Testis (tissue), 3 donors: ENCODE measurements around the gene SOS2. TPM values are rescaled to one million over a fixed set of nuclear protein-coding genes. Genes with fewer than 3 reads are reported as not detected.

ENCODE experiments used
- DNase-seq: peaks from one replicate; pipeline ENCODE4 v3.0.0-alpha.2; 2019
- H3K27ac ChIP-seq, 2 donors: fragments of 200-600 bp; sonication (generic); one replicate each; pipeline ENCODE4 v1.5.1; 2019
- H3K27me3 ChIP-seq: fragments of 200-600 bp; sonication (generic); one replicate; pipeline ENCODE4 v1.5.1; 2019
- H3K36me3 ChIP-seq: fragments of 200-600 bp; sonication (generic); one replicate; pipeline ENCODE4 v1.5.1; 2017; ENCODE audit warnings: low read depth; ENCODE audit errors: missing control alignments
- H3K4me1 ChIP-seq: fragments of 200-600 bp; sonication (generic); one replicate; pipeline ENCODE4 v1.5.1; 2019
- H3K4me3 ChIP-seq, 2 donors: fragments of 200-600 bp; sonication (generic); one replicate each; pipeline ENCODE4 v1.5.1; 2017 to 2019
- H3K9me3 ChIP-seq: fragments of 200-600 bp; sonication (generic); one replicate; pipeline ENCODE4 v1.5.1; 2017
- CTCF ChIP-seq, 3 experiments: fragments of 450-650 bp in 2 of 3; fragments of 200-600 bp in 1 of 3; sonication (generic) in 1 of 3; IDR thresholded peaks; one replicate each; pipeline ENCODE4 v1.5.1; 2016 to 2019; ENCODE audit warnings: antibody characterized with exemption in 3 of 3, mild to moderate bottlenecking in 2 of 3, moderate library complexity in 1 of 3
- POLR2A ChIP-seq: fragments of 450-650 bp; IDR thresholded peaks from one replicate; pipeline ENCODE4 v1.6.1; 2017; ENCODE audit warnings: antibody characterized with exemption, mild to moderate bottlenecking, moderate library complexity
- WGBS, 2 donors: methylation state at CpG; one replicate each; pipeline ENCODE4 v1.1.5; 2018; 5-methylcytosine and 5-hydroxymethylcytosine counted together
- intact Hi-C: fragments of 100-400 bp; cut with DNase I; formaldehyde crosslinking; loops from one replicate; pipeline ENCODE4 v1.15.1; 2023; ENCODE audit warnings: low total_unique reads
- polyA plus RNA-seq: library from polyadenylated mRNA; stranded (reverse); fragments of 350-450 nt; fragmentation: Illumina TruSeq; extraction: RNeasy Lipid Tissue Mini Kit (QIAGEN cat#74804); gene quantifications from one replicate; pipeline ENCODE4 v1.2.3, GENCODE V29; 2014; ENCODE audit warnings: low read depth, low replicate concordance; ENCODE audit not compliant: insufficient read depth
- total RNA-seq, 2 donors: library from RNA; depleted of rRNA; stranded (reverse); fragments of >200 nt; gene quantifications; one replicate each; pipeline ENCODE4 v1.2.3, GENCODE V29; 2016

SOS2 gene
- total and polyA plus RNA-seq, 3 donors from 2014 or later = 48.6 to 59.7 (median 56.6) TPM

GRCh38 chr14:50230701-50231474, 490 bp downstream of the SOS2 start:
- H3K27me3 ChIP-seq = no peaks in the 10 kb centered on the region
- peak overlapping the region; percentile 83 to 85 for H3K4me3 ChIP-seq
- DNase-seq = peak; percentile 71
- H3K27ac ChIP-seq = peak overlapping the region; percentile 96 to 98
- no peaks in the 10 kb centered on the region for H3K36me3 ChIP-seq
- H3K4me1 ChIP-seq = peaks cover 14% of the 10 kb centered on the region
- intact Hi-C loops = no loop called here
- no peaks in the 10 kb centered on the region for H3K9me3 ChIP-seq
- no peak for TF ChIP-seq POLR2A
- TF ChIP-seq CTCF (IDR thresholded peaks at IDR 0.05) = no peak
- WGBS, 2 donors = 0% methylated on average over 10 to 34 of the region's 64 CpGs

- H3K27ac ChIP-seq = peak overlapping the region; percentile 96 to 98
- peak overlapping the region; percentile 83 to 85 for H3K4me3 ChIP-seq
- peaks cover 14% of the 10 kb centered on the region for H3K4me1 ChIP-seq
- no peaks in the 10 kb centered on the region for H3K27me3 ChIP-seq
- intact Hi-C loops = no loop called here
- no peak for DNase-seq
- H3K36me3 ChIP-seq = no peaks in the 10 kb centered on the region
- WGBS, 2 donors = 5 to 9% methylated on average over 6 of the region's 6 CpGs
- TF ChIP-seq POLR2A = no peak
- TF ChIP-seq CTCF (IDR thresholded peaks at IDR 0.05) = no peak
- H3K9me3 ChIP-seq = no peaks in the 10 kb centered on the region
Observed at GRCh38 chr14:50230401-50230700, 1.0 kb downstream of the SOS2 start.

- H3K36me3 ChIP-seq = no peaks in the 10 kb centered on the region
- H3K4me3 ChIP-seq = peak overlapping the region; percentile 83 to 85
- H3K9me3 ChIP-seq = no peaks in the 10 kb centered on the region
- TF ChIP-seq POLR2A (no peak), CTCF (IDR thresholded peaks at IDR 0.05) (no peak)
- H3K4me1 ChIP-seq = peaks cover 18% of the 10 kb centered on the region
- WGBS, 2 donors = 30% methylated on average over 2 of the region's 2 CpGs
- H3K27me3 ChIP-seq = no peaks in the 10 kb centered on the region
- no peak for DNase-seq
- peak overlapping the region; percentile 96 to 98 for H3K27ac ChIP-seq
- intact Hi-C loops = no loop called here
Observed at GRCh38 chr14:50229681-50230080, 1.7 kb downstream of the SOS2 start.

- Histone ChIP-seq H3K4me1 (peaks cover 22% of the 10 kb centered on the region), H3K4me3 (no peak overlapping the region), H3K9me3 (no peaks in the 10 kb centered on the region), H3K27me3 (no peaks in the 10 kb centered on the region), H3K27ac (no peak overlapping the region), H3K36me3 (no peaks in the 10 kb centered on the region)
- no peak for DNase-seq
- 85 to 94% methylated on average over 2 of the region's 2 CpGs for WGBS, 2 donors
- intact Hi-C loops = no loop called here
- no peak for TF ChIP-seq CTCF (IDR thresholded peaks at IDR 0.05)
- TF ChIP-seq POLR2A = no peak
Observed at GRCh38 chr14:50228313-50228712, 3.1 kb downstream of the SOS2 start.

- intact Hi-C loops = no loop called here
- peak; percentile 31 for DNase-seq
- peaks cover 28% of the 10 kb centered on the region for H3K4me1 ChIP-seq
- no peaks in the 10 kb centered on the region for H3K36me3 ChIP-seq
- TF ChIP-seq POLR2A (no peak), CTCF (IDR thresholded peaks at IDR 0.05) (no peak)
- 27 to 49% methylated on average over 5 of the region's 5 CpGs for WGBS, 2 donors
- no peak overlapping the region for H3K4me3 ChIP-seq
- no peaks in the 10 kb centered on the region for H3K27me3 ChIP-seq
- H3K9me3 ChIP-seq = no peaks in the 10 kb centered on the region
- H3K27ac ChIP-seq = peak overlapping the region; percentile 2 to 64
Observed at GRCh38 chr14:50225974-50226297, 5.4 kb downstream of the SOS2 start.
